Measurements from ENCODE around the gene NHERF1. TPM values are rescaled to one million over a fixed set of nuclear protein-coding genes. Genes with fewer than 3 reads are reported as not detected.

The NHERF1 gene
- total and polyA plus RNA-seq, 2 of the 8 experiments (the other 6 are each of a cell fraction or from before 2014, with no cell fraction given) = 92.9 to 99.2 TPM

DNA sequence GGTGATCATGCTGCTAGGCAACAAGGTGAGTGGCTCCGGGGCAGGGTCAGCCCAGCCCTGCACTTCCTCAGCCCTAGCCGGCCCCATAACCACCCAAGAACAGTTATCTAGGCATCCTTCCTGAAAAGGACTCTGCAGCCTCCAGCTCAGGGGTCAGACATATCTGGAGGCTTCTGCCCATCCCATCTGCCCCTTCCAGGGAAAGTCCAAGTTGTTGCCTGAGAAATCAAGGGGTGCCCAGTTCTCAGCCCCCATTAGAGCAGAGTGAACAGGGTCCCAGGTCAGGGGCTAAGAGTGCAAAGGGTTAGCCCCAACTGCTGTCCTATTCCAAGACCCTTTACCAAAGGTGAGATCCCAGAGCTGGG lies 4.1 kb upstream of the NHERF1 start:
- no peak overlapping the region for H2BK15ac ChIP-seq (ENCODE audit: low read length)
- H3K4me3 ChIP-seq (ENCODE audit: extremely low read depth in 1 of 4, insufficient read depth in 2 of 4, low read depth in 3 of 4, low read length in 4 of 4) = no peak overlapping the region
- peaks cover under 1% of the 10 kb centered on the region in 2 experiments for H4K20me1 ChIP-seq (replicated peaks in 1 of 2; ENCODE audit: control insufficient read depth in 1 of 2, insufficient read depth in 2 of 2, low read length in 2 of 2)
- H3K56ac ChIP-seq (replicated peaks; ENCODE audit: insufficient read length, low read depth, low read length) = no peak overlapping the region
- no peak for FAIRE-seq
- H2BK120ac ChIP-seq (replicated peaks; ENCODE audit: low read depth, low read length) = no peak overlapping the region
- H4K5ac ChIP-seq (ENCODE audit: insufficient read length, low read depth, low read length) = no peak overlapping the region
- H4K8ac ChIP-seq (ENCODE audit: extremely low read depth, insufficient read depth, low read length) = no peak overlapping the region
- H3K4ac ChIP-seq (replicated peaks; ENCODE audit: insufficient read length, low read depth, low read length) = no peak overlapping the region
- H3K23me2 ChIP-seq (ENCODE audit: low read depth, low read length) = peaks cover 3% of the 10 kb centered on the region
- TF ChIP-seq RXRA (IDR thresholded peaks at IDR 0.05; ENCODE audit: insufficient read depth, low read depth, low read length) = no peak
- H3K4me2 ChIP-seq (ENCODE audit: insufficient read depth in 1 of 2, low read depth in 2 of 2, low read length in 2 of 2) = 0 out of 4 replicates have a peak overlapping the region, but pooled peaks of 1 of the 2 experiments have one; percentile 15
- no peak overlapping the region for H3K27ac ChIP-seq (ENCODE audit: low read depth, low read length)
- H2AFZ ChIP-seq (ENCODE audit: low read length) = no peak overlapping the region
- H3K23ac ChIP-seq (ENCODE audit: insufficient read length) = no peak overlapping the region
- H2BK5ac ChIP-seq (ENCODE audit: low read depth, low read length) = no peak overlapping the region
- 56% methylated on average over 2 of the region's 2 CpGs; no CpG with 5 or more reads in 1 of the 2 experiments for WGBS, 2 experiments (ENCODE audit: extremely low coverage in 1 of 2, insufficient coverage in 1 of 2, insufficient read length in 1 of 2, insufficient replicate concordance in 2 of 2, low coverage in 1 of 2, low lambda C conversion rate in 2 of 2, missing lambda C conversion rate in 1 of 2)
- no peak overlapping the region for H3K14ac ChIP-seq (ENCODE audit: insufficient read length)
- H3K79me1 ChIP-seq (ENCODE audit: low read depth, low read length) = no peaks in the 10 kb centered on the region
- DNase-seq (ENCODE audit: low read depth in 1 of 2, low spot score in 2 of 2) = no peak
- H4K91ac ChIP-seq (replicated peaks; ENCODE audit: insufficient read length, low read length) = no peak overlapping the region
- no peaks in the 10 kb centered on the region for H3K36me3 ChIP-seq (ENCODE audit: control insufficient read depth in 2 of 4, insufficient read depth in 4 of 4, low read length in 3 of 4)
- no peaks in the 10 kb centered on the region for H3K27me3 ChIP-seq (replicated peaks in 1 of 4; ENCODE audit: control insufficient read depth in 3 of 4, extremely low read depth in 1 of 4, insufficient read depth in 3 of 4, low read length in 3 of 4)
- no peak overlapping the region for H3K9ac ChIP-seq (replicated peaks in 1 of 4; ENCODE audit: extremely low read depth in 1 of 4, low read depth in 3 of 4, low read length in 3 of 4)
- ChIA-PET POLR2A (ENCODE audit: partially characterized antibody) (interaction anchor here (1.6 to 4.1 kb wide), 2 partner anchors 18 to 26 kb away, joined by 4 to 44 read pairs; no protein-coding TSS in a partner anchor), CTCF (ENCODE audit: partially characterized antibody) (interaction anchor here (0.6 to 4.7 kb wide), 37 partner anchors 8 to 365 kb away, joined by 3 to 388 read pairs (median 5); partner anchors contain the start of genes NAT9 and RAB37)
- 0 out of 2 replicates have a peak overlapping the region, but pooled peaks have one; percentile 26 for H2AK5ac ChIP-seq (ENCODE audit: low read depth, low read length)
- no peaks in the 10 kb centered on the region for H3K9me3 ChIP-seq (ENCODE audit: insufficient read depth in 2 of 2, low read depth in 1 of 2, low read length in 1 of 2)
- H2BK20ac ChIP-seq (ENCODE audit: low read length) = peak overlapping the region; percentile 55; the same call in 1 of the 2 replicates
- H3K4me1 ChIP-seq (replicated peaks in 1 of 4; ENCODE audit: control insufficient read depth in 3 of 4, insufficient read depth in 4 of 4, low read length in 3 of 4) = peaks cover 5 to 26% (median 16%) of the 10 kb centered on the region in 4 experiments
- H2BK12ac ChIP-seq (ENCODE audit: low read depth, low read length) = no peak overlapping the region
- H3K79me2 ChIP-seq (ENCODE audit: control insufficient read depth in 1 of 2, insufficient read depth in 2 of 2, low read length in 2 of 2) = peaks cover 0 to 2% of the 10 kb centered on the region in 2 experiments; a peak in 1 of 4 replicates
- H3K18ac ChIP-seq (ENCODE audit: extremely low read depth, low read length) = no peak overlapping the region

Data from H1 (cell line).